ENCODE results near the gene JAG1.

JAG1 gene

DNA sequence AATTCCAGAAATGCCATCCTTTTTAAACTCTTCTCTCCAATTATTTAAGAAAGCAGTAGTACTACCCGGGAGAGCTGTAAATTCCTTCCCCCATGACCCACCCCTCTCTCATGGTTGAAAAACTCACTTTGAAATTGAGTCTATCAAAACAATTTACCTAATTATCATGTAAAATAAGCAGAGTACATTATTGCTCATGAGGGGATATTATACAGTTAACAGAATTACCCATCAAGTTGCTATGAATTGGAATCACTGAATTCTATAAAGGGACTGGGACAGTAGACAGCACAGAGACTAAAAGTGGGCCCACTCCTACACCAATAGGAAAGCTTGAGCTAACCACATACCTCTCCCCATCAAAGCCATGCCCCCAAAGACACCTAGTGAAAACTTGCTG lies 16.3 kb downstream of the JAG1 start:
- H3K27me3 ChIP-seq (ENCODE audit: low read depth, low read length): peaks cover 43% of the 10 kb centered on the region
- H3K4me3 ChIP-seq (ENCODE audit: low read length): no peak overlapping the region
- no peaks in the 10 kb centered on the region for H3K36me3 ChIP-seq (replicated peaks; ENCODE audit: low read depth, low read length)
- no peak for TF ChIP-seq EZH2phosphoT487 (IDR thresholded peaks at IDR 0.05; ENCODE audit: low read depth)
- TF ChIP-seq, protein P1, sequence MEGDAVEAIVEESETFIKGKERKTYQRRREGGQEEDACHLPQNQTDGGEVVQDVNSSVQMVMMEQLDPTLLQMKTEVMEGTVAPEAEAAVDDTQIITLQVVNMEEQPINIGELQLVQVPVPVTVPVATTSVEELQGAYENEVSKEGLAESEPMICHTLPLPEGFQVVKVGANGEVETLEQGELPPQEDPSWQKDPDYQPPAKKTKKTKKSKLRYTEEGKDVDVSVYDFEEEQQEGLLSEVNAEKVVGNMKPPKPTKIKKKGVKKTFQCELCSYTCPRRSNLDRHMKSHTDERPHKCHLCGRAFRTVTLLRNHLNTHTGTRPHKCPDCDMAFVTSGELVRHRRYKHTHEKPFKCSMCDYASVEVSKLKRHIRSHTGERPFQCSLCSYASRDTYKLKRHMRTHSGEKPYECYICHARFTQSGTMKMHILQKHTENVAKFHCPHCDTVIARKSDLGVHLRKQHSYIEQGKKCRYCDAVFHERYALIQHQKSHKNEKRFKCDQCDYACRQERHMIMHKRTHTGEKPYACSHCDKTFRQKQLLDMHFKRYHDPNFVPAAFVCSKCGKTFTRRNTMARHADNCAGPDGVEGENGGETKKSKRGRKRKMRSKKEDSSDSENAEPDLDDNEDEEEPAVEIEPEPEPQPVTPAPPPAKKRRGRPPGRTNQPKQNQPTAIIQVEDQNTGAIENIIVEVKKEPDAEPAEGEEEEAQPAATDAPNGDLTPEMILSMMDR (IDR thresholded peaks at IDR 0.05; ENCODE audit: low read depth, low read length): no peak
- peaks cover 7% of the 10 kb centered on the region for H3K4me1 ChIP-seq (ENCODE audit: low read length)
- H3K27ac ChIP-seq (ENCODE audit: low read length): no peak overlapping the region
- no peak overlapping the region for H2AFZ ChIP-seq (ENCODE audit: low read depth, low read length)
- 0 out of 2 replicates have a peak, but pooled peaks cover 4% of the 10 kb centered on the region for H4K20me1 ChIP-seq (ENCODE audit: insufficient read depth, low read length)
- no peaks in the 10 kb centered on the region for H3K79me2 ChIP-seq (ENCODE audit: low read length)
- H3K9ac ChIP-seq (ENCODE audit: low read length): no peak overlapping the region
- H3K9me3 ChIP-seq (ENCODE audit: insufficient read depth, low read length): no peaks in the 10 kb centered on the region
- no peak overlapping the region for H3K4me2 ChIP-seq (ENCODE audit: low read length)

DNA sequence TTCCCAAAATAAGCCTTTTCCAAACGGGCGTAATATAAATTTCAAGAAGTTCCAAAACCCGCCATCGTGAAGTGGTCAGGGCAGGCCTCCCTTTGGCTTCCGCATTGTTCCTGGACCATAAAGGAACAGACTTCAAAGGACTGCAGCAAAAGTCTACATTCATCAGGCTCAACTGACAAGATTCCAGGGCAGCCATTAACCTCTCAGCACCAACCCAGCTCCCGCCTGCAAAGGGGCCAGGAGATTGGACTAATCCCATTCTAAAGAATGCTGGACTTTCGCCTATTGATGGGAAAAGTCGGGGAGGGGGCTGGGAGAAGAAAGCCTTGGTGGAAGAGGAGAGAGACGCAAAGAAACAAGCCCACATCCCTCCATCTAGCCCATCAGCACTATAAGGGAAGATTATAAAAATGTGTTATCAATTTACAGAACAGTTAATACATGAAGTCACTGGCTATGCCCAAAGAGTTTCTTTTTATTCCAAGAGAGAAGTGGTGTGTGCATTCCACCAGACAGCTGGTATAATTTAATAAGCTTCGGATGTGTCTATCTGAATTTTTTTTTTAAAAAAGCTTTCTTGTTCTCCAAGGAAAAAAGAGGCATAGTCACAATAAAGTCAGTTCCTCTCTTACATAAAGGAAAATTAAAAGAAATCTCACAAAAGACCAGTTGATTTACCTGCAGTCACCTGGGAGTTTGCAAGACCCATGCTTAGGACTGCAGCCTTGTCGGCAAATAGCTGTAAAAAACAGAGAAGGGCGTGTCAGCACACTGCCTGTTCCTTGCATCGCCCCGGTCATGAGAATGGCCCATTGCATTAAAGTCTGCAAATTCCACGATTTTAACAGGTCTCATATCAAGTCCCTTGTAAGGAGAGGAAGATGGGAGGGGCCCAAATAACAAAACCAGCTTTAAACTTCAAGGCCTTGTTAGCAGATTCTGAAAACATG lies 17.8 kb downstream of the JAG1 start:
- H3K27ac ChIP-seq (ENCODE audit: low read length): no peak overlapping the region

GRCh38 chr20:10654630-10655029 lies 19.2 kb downstream of the JAG1 start:
- no peak overlapping the region for H3K4me2 ChIP-seq (ENCODE audit: low read length)
- peaks cover 6% of the 10 kb centered on the region; the same call in 1 of the 2 replicates for H3K4me1 ChIP-seq (ENCODE audit: low read length)
- H4K20me1 ChIP-seq (ENCODE audit: insufficient read depth, low read length): no peaks in the 10 kb centered on the region
- H3K9ac ChIP-seq (ENCODE audit: low read length): no peak overlapping the region
- H3K27me3 ChIP-seq (ENCODE audit: low read depth, low read length): peaks cover 28% of the 10 kb centered on the region
- H3K4me3 ChIP-seq (ENCODE audit: low read length): no peak overlapping the region
- no peak overlapping the region for H3K27ac ChIP-seq (ENCODE audit: low read length)
- H3K36me3 ChIP-seq (replicated peaks; ENCODE audit: low read depth, low read length): no peaks in the 10 kb centered on the region
- TF ChIP-seq, protein P1 (IDR thresholded peaks at IDR 0.05; ENCODE audit: low read depth, low read length): no peak
- no peak for TF ChIP-seq EZH2phosphoT487 (IDR thresholded peaks at IDR 0.05; ENCODE audit: low read depth)
- no peaks in the 10 kb centered on the region for H3K9me3 ChIP-seq (ENCODE audit: insufficient read depth, low read length)
- H3K79me2 ChIP-seq (ENCODE audit: low read length): no peaks in the 10 kb centered on the region
- H2AFZ ChIP-seq (ENCODE audit: low read depth, low read length): no peak overlapping the region

More for the DNA sequence above, 17.8 kb downstream of the JAG1 start:
- Histone ChIP-seq H4K20me1 (ENCODE audit: insufficient read depth, low read length) (no peaks in the 10 kb centered on the region), H3K36me3 (replicated peaks; ENCODE audit: low read depth, low read length) (no peaks in the 10 kb centered on the region), H3K9ac (ENCODE audit: low read length) (no peak overlapping the region), H3K27me3 (ENCODE audit: low read depth, low read length) (peaks cover 29% of the 10 kb centered on the region), H3K4me3 (ENCODE audit: low read length) (no peak overlapping the region), H2AFZ (ENCODE audit: low read depth, low read length) (no peak overlapping the region), H3K4me1 (ENCODE audit: low read length) (peaks cover 6% of the 10 kb centered on the region; the same call in 1 of the 2 replicates), H3K4me2 (ENCODE audit: low read length) (no peak overlapping the region), H3K79me2 (ENCODE audit: low read length) (no peaks in the 10 kb centered on the region), H3K9me3 (ENCODE audit: insufficient read depth, low read length) (no peaks in the 10 kb centered on the region)
- TF ChIP-seq, protein P1 (IDR thresholded peaks at IDR 0.05; ENCODE audit: low read depth, low read length): no peak
- no peak for TF ChIP-seq EZH2phosphoT487 (IDR thresholded peaks at IDR 0.05; ENCODE audit: low read depth)

- Histone ChIP-seq H3K27me3 (ENCODE audit: low read depth, low read length) (peaks cover 32% of the 10 kb centered on the region), H3K9ac (ENCODE audit: low read length) (no peak overlapping the region), H3K4me1 (ENCODE audit: low read length) (peaks cover 8% of the 10 kb centered on the region), H3K4me2 (ENCODE audit: low read length) (no peak overlapping the region), H2AFZ (ENCODE audit: low read depth, low read length) (no peak overlapping the region), H4K20me1 (ENCODE audit: insufficient read depth, low read length) (no peaks in the 10 kb centered on the region), H3K4me3 (ENCODE audit: low read length) (no peak overlapping the region), H3K27ac (ENCODE audit: low read length) (no peak overlapping the region), H3K36me3 (replicated peaks; ENCODE audit: low read depth, low read length) (no peaks in the 10 kb centered on the region), H3K79me2 (ENCODE audit: low read length) (no peaks in the 10 kb centered on the region), H3K9me3 (ENCODE audit: insufficient read depth, low read length) (no peaks in the 10 kb centered on the region)
- TF ChIP-seq, protein P1 (IDR thresholded peaks at IDR 0.05; ENCODE audit: low read depth, low read length): no peak
- TF ChIP-seq EZH2phosphoT487 (IDR thresholded peaks at IDR 0.05; ENCODE audit: low read depth): no peak
Measured at GRCh38 chr20:10654250-10654610, 19.6 kb downstream of the JAG1 start.
